HG03575 (cell line): ENCODE data around the gene MAMDC4.
"Not testable (repeated sequence)": the region's sequence is repeated elsewhere in the genome, so short reads cannot be mapped to it uniquely, and the experiment has no call there.

Experiments
- ATAC-seq: cut with Tn5 transposase; IDR thresholded peaks from one replicate; pipeline ENCODE4 v1.9.1; 2021; ENCODE audit not compliant: unreplicated experiment, insufficient number of reproducible peaks, low FRiP score; ENCODE audit errors: extremely low read depth

MAMDC4 gene

DNA sequence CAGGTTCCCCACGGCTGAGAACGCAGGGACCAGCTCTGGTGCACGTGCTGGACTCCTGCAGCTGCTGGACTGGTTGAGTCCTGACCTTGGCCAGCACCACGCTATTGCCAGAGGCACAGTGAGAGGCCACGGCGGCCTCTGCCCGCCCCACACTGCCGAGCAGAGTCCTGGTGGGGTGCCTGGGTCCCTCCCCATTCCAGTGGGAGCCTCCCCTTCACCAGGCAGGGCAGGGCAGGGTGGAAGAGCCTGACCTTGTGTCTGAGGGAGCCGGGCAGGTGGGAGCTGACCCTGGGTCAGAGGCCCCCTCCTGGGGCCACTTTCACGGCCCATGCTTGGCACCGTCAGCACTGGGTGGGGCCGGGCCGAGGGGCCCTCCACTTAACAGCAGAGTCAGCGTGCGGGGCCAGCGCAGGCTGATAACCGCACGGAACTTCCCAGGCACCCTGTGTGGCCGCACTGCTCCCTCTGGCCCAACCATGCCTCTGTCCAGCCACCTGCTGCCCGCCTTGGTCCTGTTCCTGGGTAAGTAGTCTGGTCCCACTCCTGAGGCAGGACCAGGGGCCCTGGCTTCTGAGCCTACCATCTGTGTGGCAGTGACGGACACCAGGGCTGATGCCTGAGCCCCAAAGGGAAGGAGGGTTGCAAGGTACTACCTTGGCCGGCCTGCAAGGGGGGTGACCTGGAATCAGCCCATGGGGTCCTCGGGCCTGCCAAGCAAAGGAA, at the start of gene MAMDC4:
MAMDC4 (plus strand) TSS at position 406 of the 723 bp plus-strand sequence; CDS start at position 477, 71 bp downstream.
- no peak for ATAC-seq

DNA sequence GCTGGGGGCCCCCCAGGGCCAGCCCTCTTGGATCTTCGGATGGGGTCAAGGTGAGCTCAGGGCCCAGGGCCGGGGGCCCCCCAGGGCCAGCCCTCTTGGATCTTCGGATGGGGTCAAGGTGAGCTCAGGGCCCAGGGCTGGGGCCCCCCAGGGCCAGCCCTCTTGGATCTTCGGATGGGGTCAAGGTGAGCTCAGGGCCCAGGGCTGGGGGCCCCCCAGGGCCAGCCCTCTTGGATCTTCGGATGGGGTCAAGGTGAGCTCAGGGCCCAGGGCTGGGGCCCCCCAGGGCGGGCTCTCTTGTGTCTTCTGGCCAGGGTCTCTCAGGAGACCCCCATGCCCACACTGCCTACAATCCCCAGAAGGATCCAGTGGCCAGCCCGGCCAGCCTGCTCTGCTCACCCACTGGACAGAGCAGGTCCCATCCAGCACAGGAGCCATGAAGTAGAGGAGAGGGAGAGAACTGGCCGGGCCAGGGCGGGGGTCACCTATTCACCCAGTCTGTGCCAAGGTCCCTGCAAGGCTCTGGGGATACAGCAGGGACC, 49.1 kb upstream of the MAMDC4 start:
- ATAC-seq = not testable (repeated sequence)

DNA sequence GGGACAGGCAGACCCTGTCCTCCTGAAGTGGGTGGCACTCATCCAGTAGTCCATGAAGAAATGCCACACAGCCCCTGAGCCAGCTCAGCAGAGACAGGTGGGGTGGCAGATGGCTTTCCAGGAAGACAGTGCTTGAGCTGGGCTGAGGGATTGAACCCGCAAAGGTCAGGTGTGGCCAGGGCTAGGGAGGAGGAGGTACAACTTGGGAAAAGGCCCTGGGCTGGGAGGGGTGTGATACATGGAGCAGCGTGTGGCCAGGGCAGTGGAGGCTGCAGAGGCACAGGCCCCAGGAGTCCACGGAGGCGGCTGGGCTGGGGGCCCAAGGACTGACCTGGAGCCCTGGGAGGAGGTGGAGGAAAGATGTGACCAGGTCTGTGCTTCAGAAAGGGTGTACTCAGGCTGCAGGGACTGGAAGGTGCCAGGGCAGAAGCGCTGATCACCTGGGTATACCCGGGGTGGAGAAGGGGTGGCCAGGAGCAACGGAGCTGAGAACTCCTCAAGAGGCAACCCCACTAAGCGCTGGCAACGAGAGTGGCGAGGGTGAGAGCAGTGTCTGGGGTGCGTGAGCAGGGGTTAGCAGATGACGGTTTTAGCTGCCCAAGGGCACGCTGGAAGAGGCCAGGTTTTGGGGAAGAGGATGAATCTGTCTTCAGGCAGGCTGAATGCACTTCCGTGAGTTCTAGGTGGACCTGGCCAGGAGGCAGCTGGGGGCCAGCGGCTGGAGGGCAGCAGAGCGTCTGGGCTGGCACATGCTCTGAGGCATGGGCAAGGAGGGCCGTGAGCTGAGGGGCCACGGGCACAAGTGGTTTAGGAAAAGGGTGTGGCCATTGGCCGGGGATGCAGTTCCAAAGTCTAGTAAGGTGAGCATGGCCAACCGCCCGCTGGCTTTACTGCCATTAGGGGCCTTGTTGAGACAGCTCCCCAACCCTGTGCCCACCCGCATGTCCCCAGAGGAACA, 48.3 kb upstream of the MAMDC4 start:
- ATAC-seq = no peak

DNA sequence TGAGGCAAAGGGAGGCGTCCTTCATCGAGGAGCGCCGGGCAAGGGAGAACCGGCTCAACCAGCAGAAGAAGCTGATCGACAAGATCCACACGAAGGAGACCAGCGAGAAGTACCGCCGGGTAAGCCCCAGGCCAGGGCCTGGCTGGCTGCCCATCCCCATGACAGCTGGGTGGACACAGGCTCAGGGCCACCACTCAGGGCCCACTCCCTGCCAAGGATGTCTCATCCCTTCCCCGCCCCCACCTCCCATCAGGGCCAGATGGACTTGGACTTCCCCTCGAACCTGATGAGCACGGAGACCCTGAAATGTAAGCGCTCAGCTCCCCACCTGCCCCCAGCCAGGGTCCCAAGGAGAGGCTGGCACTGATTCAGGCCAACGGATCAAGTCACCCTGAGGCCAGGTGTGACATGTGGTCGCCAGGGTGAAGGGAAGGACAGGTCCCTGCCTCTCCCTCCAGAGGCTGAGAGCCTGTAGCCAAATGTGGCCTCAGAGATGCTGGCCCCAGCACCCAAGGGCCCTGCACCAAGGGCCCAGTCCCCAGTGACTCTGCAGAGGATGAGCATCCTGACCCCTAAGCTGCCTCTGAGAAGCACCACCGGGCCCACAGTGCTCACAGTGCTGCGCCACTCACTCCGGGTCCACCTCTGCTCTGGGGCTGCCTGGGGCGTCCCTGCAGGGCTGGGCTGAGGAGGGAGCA, 47.5 kb upstream of the MAMDC4 start:
- ATAC-seq = no peak

DNA sequence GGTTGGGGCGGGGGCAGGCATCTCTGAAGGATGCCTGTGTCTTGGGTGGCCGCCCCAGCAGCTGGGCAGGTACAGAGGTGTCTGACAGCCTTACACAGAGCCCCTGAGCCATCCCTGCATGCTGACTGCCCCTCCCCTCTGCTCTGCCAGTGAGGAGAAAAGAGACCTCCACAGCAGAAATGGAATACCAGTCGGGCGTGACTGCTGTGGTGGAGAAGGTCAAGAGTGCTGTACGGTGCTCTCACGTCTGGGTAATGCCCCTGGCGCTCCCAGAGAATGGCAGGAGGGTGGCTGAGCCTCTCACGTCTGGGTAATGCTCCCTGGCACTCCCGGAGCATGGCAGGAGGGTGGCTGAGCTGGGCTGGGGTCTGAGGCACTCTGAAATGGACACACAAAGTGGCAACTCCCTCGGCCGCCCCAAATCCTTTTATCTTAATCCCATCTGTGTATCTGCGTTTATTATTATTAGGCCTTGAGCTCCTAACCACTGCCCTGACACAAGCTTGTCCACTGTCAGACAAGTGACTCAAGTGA, 46.9 kb upstream of the MAMDC4 start:
- no peak for ATAC-seq

DNA sequence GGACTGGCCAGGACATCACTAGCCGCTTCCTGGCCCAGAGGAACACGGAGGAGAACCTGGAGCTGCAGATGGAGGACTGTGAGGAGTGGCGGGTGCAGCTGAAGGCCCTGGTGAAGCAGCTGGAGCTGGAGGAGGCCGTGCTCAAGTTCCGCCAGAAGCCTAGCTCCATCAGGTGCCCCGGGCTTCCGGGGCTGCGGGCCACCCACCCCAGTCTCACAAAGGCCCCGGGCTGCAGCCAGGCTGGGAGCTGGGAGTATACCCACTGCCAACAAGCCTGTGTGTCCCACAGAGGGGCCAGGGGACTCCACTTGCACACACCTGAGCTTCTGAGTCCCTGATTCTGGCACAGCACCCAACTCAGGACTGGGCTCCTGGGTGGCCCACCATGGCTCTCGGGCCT, 46.1 kb upstream of the MAMDC4 start:
- ATAC-seq = no peak

DNA sequence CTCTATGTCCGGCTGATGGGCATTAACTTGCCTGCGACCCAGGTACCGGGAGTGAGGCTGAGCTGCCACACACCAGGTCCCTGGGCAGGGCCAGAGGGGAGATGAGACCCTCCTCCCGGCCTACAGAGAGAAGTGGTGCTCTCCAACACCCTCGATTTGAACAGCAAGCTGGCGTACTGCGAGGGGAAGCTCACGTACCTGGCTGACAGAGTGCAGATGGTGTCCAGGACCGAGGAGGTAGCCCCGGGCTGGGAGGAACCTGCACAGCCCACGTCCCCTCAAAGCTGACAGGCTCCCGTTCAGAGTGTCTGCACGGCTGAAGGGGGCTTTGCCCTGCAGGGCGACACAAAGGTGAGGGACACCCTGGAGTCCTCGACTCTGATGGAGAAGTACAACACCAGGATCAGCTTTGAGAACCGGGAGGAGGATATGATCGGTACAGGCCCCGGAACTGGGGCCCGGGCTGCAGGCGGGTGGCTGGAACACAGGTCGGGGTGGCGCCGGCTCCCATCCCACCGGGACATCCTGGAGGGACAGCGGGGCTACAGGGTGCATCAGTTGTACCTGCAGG, 45.4 kb upstream of the MAMDC4 start:
- no peak for ATAC-seq

DNA sequence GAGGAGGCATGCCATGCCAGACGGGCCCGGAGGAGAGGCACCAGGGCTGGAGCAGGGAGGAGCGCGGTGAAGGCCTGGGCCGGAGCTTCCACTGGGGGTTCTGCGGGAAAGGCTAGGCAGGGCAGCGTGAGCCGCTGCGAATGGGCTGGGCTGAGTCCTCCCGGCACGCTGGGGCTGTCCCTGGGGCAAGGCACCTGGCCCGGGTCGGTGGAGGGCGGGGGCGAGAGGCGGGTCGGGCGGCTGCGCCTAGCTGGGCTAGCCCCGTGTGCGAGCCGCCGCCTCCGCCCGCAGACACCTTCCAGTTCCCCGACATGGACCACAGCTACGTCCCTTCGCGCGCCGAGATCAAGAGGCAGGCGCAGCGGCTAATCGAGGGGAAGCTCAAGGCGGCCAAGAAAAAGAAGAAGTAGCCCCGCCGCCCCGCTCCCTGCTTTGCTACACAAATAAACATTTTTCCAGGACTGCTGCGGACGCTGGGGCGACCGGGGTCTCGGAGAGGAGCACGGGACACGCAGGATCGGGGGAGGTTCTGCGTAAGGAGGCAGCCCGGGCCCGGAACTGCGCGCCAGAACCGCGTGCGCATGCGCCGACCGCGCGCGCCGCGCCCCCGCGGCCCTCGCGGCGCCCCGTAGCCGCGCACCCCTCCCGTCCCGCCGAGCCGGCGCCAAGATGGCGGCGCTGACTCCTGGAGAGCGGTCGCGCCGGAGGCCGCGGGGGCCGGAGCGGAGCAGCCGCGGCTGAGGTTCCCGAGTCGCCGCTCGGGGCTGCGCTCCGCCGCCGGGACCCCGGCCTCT, 44.7 kb upstream of the MAMDC4 start, which contains the start of gene RABL6:
RABL6 (plus strand) TSS at position 668 of the 794 bp plus-strand sequence. CDS start 249 bp downstream, outside the sequence.
- ATAC-seq = no peak

DNA sequence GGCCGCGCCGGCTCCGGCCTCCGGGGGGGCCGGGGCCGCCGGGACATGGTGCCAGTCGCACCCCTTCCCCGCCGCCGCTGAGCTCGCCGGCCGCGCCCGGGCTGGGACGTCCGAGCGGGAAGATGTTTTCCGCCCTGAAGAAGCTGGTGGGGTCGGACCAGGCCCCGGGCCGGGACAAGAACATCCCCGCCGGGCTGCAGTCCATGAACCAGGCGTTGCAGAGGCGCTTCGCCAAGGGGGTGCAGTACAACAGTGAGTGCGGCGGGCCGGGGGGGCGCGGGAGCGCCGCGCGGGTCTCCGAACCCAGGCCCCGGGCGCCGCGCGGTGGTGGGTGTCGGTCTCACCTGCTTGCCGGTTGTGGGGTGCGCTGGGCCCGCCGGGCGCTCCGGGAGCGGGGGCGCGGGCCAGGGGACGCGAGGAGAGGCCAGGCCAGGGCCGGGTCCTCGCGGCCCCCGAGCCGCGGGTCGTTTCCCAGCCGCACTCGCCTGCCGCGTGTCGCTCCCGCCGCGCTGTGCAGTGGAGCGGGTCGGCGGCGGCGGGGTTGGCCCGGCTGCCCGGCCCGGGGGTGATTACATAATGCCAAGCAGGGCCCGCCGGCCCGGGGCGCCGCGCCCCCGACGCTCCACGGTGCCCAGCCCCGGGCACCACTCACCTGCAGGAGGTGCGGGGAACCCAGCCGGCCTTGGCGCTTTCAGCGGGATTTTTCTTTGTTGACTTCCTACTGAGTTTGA, 43.9 kb upstream of the MAMDC4 start:
- ATAC-seq = no peak

DNA sequence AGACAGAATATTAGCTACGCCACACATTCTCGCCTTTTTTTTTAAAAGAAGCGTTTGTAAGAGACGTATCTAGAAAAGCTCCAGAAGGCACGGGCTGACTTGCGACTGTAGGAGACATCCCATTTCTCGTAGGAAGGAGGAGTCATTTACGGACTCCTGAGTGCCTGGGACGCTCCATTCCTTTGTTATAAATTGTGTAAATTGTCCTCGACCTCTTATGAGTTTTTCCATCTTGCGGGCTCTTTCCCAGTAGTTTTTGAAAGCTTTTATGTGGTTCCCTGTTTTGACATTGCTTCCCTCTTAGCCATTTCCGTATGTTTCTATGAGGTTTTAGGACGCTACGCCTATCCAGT, 43.4 kb upstream of the MAMDC4 start:
- no peak for ATAC-seq

DNA sequence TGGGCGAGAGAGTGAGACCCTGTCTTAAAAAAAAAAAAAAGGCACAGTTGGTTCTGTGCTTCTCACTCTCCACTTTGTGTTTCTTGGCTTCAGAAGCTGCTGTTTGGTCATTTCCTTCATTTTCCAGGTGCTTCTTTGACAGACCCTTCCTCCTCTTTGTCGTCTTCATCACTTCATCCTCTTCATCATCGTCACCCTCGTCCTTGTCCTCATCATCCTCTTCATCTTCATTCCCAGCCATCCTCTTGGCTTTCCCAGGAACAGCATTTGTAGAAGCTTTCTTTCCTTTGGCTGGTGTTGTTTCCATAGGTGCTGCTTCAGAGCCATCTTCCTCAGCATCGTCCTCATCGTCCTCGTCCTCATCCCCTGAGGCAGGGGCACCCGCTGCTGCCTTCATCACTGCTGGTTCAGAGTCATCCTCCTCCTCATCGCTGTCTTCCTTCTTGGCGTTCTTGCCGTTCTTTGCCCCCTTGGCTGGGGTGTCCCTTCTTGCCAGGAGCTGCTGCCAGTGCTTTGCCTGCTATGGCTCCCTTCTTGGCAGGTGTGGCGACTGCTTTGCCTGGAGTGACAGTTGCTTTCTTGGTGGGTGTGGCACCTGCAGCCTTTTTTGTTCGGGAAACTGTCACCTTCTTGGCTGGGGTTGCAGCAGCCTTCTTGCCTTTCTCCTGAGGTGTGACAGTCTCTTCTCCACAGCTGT, 37.3 kb upstream of the MAMDC4 start:
- no peak for ATAC-seq

DNA sequence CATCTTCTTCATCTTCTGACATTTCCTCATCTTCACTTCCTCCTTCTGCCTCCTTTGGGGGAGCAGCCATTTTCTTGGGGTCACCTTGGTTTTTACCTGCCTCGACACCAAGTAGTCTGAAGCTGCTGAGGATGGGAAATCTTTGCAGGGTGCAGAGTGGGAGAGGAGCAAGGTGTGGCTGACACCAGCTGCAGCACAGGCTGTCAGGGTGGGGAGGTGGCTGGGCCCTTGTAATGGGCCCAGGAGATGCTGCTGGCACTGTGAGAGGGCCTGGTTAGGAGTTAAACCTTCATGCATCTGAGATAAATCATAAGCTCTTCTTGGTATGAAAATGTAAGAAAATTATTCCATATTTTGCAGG, 36.7 kb upstream of the MAMDC4 start:
- no peak for ATAC-seq

DNA sequence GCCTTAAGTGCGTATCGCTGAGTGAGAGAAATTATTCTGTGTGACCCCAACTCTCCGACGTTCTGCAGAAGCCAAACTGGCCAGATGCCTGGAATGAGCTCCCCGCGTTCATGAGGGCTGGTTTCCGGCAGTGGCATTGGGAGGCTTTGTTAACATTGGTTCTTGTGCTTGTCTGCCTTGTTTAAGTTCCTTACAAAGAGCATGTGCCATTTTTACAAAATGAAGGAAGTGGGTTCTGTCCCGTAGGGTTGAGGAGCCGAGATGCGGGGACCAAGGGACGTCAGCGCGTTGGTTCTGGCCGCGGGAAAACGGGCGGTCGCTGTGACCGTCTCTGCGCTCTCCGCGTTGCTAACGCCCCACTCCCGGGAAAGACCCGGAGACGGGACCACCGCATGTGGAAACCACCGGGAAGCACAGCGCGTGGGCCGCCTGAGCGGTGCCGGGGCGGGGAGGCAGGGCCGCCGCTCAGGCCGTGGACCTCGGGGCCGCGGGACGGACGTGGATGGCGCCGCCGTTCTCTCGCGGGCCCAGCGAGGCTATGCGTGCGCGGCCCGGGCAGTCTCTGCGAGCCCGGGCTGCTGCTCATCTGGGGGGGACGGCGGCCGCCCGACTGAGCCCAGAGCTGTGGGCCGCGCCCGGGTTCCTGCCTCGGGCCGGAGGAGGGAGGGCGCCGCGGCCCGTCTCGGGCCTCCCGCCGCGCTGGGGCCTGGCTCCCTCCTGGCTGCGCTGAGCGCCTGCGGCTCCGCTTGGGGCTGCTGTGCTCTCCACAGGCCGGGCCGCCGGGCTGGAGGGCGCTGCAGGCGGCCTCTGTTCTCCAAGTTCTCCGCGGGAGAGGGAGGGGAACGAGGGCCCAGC, 30.9 kb upstream of the MAMDC4 start:
- ATAC-seq = no peak

DNA sequence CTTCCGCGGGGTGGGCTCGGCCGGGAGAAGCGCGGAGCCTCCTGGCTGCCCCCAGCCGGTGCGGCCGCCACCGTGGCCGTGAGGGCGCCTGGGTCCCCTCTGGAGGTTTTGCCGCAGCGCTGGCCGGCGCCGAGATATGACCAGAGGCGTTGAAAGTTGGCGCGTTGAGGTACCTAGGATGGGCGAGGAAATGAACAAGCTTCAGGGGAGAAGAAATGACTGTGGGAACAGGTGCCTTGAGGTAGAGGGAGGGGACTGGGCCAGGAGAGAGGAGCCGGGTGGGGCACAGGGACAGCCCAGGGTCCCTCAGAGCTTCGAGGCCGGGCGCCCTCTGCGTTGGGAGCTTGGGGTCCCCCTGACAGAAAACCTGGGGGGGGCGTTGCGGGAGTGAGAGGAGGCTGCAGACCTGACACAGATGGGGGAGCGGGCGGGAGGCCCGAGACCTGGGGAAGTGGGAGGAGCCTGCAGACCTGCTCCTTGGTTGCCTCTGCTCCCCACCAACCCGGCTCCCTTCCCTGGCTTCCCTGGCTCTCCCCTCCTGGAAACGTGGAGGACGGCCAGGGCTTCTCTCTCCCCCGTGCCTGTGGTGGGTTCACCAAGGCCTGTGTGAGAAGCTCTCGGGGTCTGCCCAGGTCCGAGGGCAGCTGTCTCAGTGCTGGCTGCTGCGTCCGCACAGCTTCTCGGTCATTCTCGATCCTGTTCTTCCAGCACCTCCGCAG, 30.2 kb upstream of the MAMDC4 start:
- no peak for ATAC-seq
